Measurements from ENCODE around the gene SORBS1.

DNA sequence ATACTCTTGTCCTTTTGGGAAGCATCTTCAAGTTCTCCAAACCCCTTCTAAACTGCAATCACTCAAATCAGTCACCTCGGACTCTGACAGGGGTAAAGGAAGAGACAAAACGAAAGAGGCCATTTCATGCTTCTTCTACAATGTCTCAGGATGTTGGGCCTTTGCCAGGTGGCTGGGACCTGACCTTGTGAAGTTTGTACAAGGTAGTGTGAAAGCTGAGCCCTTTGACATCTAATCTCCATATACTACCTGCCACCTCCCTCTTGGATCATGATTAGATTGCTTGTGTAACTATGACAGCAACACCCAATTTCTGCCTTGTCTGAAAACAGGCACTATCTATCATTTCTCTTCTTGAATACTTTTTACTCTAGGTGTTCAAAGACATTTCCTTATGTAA is 235.3 kb downstream of the SORBS1 start:
- TF ChIP-seq, protein P1, sequence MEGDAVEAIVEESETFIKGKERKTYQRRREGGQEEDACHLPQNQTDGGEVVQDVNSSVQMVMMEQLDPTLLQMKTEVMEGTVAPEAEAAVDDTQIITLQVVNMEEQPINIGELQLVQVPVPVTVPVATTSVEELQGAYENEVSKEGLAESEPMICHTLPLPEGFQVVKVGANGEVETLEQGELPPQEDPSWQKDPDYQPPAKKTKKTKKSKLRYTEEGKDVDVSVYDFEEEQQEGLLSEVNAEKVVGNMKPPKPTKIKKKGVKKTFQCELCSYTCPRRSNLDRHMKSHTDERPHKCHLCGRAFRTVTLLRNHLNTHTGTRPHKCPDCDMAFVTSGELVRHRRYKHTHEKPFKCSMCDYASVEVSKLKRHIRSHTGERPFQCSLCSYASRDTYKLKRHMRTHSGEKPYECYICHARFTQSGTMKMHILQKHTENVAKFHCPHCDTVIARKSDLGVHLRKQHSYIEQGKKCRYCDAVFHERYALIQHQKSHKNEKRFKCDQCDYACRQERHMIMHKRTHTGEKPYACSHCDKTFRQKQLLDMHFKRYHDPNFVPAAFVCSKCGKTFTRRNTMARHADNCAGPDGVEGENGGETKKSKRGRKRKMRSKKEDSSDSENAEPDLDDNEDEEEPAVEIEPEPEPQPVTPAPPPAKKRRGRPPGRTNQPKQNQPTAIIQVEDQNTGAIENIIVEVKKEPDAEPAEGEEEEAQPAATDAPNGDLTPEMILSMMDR (IDR thresholded peaks at IDR 0.05) = no peak
- TF ChIP-seq POLR2A (IDR thresholded peaks at IDR 0.05) = no peak

Measured in testis (tissue), 2 donors.